Ascending aorta (tissue), 2 donors: Measurements from ENCODE around the gene MKLN1. TPM values are rescaled to one million over a fixed set of nuclear protein-coding genes. Genes with fewer than 3 reads are reported as not detected.
"Not testable (repeated sequence)": the region's sequence is repeated elsewhere in the genome, so short reads cannot be mapped to it uniquely, and the experiment has no call there.

ENCODE experiments used
- DNase-seq, 2 donors: peaks; one replicate each; pipeline ENCODE4 v3.0.0-alpha.2; 2019; ENCODE audit warnings: low spot score in 2 of 2
- H3K27ac ChIP-seq, 2 donors: fragments of 200-600 bp; sonication (generic); one replicate each; pipeline ENCODE4 v1.5.1; 2016 to 2017; ENCODE audit warnings: mild to moderate bottlenecking in 1 of 2
- H3K27me3 ChIP-seq: fragments of 200-600 bp; sonication (generic); one replicate; pipeline ENCODE4 v1.5.1; 2017
- H3K36me3 ChIP-seq, 2 donors: fragments of 200-600 bp; sonication (generic); one replicate each; pipeline ENCODE4 v1.5.1; 2016
- H3K4me1 ChIP-seq, 2 donors: fragments of 200-600 bp; sonication (generic); one replicate each; pipeline ENCODE4 v1.5.1; 2016 to 2017; ENCODE audit warnings: mild to moderate bottlenecking in 1 of 2
- H3K4me3 ChIP-seq, 2 donors: fragments of 200-600 bp; sonication (generic); one replicate each; pipeline ENCODE4 v1.5.1; 2016 to 2017; ENCODE audit warnings: mild to moderate bottlenecking in 1 of 2
- H3K9me3 ChIP-seq, 2 donors: fragments of 200-600 bp; sonication (generic); one replicate each; pipeline ENCODE4 v1.5.1; 2016
- intact Hi-C: fragments of 100-400 bp; cut with DNase I; formaldehyde crosslinking; loops from one replicate; pipeline ENCODE4 v1.15.1; 2023
- total RNA-seq: library from RNA; depleted of rRNA; stranded (reverse); fragments of >200 nt; gene quantifications from one replicate; pipeline ENCODE4 v1.1.0, GENCODE V29; 2016
- TF ChIP-seq, protein P1 (sequence below), 3 experiments: fragments of 200-600 bp in 2 of 3; fragments of 450-650 bp in 1 of 3; sonication (generic) in 2 of 3; IDR thresholded peaks; one replicate each; pipeline ENCODE4 v1.5.1; 2016 to 2019; ENCODE audit warnings: antibody characterized with exemption in 3 of 3, mild to moderate bottlenecking in 1 of 3, moderate library complexity in 1 of 3

The MKLN1 gene
- total RNA-seq, 1 donor from 2014 or later, result 18.0 TPM

DNA sequence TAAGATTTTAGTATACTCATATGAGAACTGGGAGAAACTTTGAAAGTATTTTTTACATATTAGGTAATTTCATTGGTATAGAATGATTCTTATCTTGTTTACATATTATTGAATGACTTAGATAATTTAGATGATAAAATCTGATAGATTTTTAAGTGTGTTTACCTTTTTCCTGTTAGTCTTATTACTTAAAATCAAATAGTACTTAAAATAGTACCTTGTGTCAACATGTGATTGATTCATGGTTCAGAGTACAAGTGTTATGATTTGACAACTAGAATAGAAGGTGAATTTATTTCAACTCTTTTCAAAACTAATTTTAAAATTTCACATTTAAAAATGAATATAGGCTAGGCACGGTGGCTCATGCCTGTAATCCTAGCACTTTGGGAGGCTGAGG, 4.1 kb downstream of the MKLN1 start:
- Histone ChIP-seq H3K27me3 (no peaks in the 10 kb centered on the region), H3K4me1 (peaks cover 0 to 10% of the 10 kb centered on the region in 2 donors), H3K27ac (no peak overlapping the region), H3K9me3 (peaks cover 0 to 9% of the 10 kb centered on the region in 2 donors), H3K36me3 (peaks cover 0 to 8% of the 10 kb centered on the region in 2 donors), H3K4me3 (no peak overlapping the region)
- intact Hi-C loops, result no loop called here
- no peak for DNase-seq
- TF ChIP-seq, protein P1, sequence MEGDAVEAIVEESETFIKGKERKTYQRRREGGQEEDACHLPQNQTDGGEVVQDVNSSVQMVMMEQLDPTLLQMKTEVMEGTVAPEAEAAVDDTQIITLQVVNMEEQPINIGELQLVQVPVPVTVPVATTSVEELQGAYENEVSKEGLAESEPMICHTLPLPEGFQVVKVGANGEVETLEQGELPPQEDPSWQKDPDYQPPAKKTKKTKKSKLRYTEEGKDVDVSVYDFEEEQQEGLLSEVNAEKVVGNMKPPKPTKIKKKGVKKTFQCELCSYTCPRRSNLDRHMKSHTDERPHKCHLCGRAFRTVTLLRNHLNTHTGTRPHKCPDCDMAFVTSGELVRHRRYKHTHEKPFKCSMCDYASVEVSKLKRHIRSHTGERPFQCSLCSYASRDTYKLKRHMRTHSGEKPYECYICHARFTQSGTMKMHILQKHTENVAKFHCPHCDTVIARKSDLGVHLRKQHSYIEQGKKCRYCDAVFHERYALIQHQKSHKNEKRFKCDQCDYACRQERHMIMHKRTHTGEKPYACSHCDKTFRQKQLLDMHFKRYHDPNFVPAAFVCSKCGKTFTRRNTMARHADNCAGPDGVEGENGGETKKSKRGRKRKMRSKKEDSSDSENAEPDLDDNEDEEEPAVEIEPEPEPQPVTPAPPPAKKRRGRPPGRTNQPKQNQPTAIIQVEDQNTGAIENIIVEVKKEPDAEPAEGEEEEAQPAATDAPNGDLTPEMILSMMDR (IDR thresholded peaks at IDR 0.05), result no peak

DNA sequence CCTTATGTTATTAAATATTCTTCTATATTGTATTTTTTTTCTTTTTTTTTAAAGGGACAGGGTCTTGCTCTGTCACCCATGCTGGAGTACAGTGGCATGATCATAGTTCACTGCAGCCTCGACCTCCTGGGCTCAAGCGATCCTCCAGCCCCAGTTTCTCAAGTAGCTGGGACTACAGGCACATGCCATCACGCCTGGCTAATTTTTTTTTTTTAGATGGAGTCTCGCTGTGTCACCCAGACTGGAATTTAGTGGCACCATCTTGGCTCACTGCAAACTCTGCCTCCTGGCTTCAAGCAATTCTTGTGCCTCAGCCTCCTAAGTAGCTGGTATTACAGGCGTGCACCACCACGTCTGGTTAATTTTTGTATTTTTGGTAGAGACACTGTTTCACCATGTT, 5.1 kb downstream of the MKLN1 start:
- H3K27ac ChIP-seq, H3K27me3 ChIP-seq, H3K36me3 ChIP-seq, DNase-seq, intact Hi-C loops, H3K4me1 ChIP-seq, H3K4me3 ChIP-seq: not testable (repeated sequence)
- H3K9me3 ChIP-seq, result peaks cover 3 to 15% of the 10 kb centered on the region in 2 donors

DNA sequence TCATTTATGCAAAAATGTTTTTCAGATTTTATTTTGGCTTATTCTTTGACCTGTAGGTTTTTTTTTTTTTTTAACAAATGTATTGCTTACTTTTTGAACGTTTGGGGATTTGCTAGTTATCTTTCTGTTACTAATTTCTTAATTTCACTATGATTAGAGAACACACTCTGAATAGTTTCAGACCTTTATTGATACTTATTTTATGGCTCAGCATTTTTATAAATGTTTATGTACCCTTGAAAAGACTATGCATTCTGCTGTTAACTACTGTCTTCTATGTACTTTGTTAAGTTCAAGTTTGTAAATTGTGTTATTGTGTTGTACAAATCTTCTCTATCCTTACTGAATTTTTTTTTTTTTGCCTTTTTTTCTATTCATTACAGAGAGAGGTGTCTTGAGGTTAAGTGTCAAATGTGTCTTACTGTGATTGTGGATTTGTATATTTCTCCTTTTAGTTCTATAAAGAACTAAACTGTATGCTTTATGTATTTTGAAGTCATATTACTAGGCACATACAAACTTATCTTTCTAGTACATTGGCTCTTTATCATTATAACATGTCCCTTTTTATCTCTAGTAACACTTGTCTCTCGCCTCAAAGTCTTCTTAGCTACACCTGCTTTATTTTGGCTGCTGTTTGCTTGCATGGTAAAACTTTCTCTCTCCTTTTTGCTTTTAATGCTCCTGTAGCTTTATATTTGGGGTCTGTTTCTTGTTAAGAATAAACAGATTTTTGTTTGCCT, 8.1 kb downstream of the MKLN1 start:
- Histone ChIP-seq H3K4me3 (no peak overlapping the region), H3K9me3 (peaks cover 3 to 15% of the 10 kb centered on the region in 2 donors), H3K36me3 (peaks cover 0 to 8% of the 10 kb centered on the region in 2 donors), H3K27me3 (no peaks in the 10 kb centered on the region), H3K4me1 (peaks cover 0 to 6% of the 10 kb centered on the region in 2 donors), H3K27ac (no peak overlapping the region)
- TF ChIP-seq, protein P1 (IDR thresholded peaks at IDR 0.05), result no peak
- intact Hi-C loops, result no loop called here
- DNase-seq, result no peak

DNA sequence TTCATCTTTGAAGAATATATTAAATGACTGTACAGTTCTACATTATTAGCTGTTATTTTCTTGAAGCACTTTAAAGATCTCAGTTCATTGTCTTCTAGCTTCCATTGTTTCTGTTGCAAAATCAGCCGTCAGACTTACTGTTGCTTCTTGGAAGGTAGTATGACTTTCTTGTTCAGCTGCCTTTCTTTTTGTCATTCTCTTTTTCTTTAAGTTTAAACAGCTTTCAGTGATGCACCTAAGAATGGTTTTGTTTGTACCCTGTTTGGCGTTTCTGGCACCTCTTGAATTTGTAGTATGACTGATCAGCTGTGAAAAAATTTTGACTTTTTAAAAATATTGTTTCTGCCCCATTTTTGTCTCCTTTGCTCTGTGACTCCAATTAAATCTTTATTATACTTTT, 9.3 kb downstream of the MKLN1 start:
- Histone ChIP-seq H3K4me1 (peaks cover 0 to 5% of the 10 kb centered on the region in 2 donors), H3K9me3 (peaks cover 3 to 15% of the 10 kb centered on the region in 2 donors), H3K4me3 (no peak overlapping the region), H3K36me3 (peaks cover 0 to 8% of the 10 kb centered on the region in 2 donors), H3K27ac (no peak overlapping the region), H3K27me3 (no peaks in the 10 kb centered on the region)
- DNase-seq, result no peak
- intact Hi-C loops, result no loop called here
- TF ChIP-seq, protein P1 (IDR thresholded peaks at IDR 0.05), result no peak

DNA sequence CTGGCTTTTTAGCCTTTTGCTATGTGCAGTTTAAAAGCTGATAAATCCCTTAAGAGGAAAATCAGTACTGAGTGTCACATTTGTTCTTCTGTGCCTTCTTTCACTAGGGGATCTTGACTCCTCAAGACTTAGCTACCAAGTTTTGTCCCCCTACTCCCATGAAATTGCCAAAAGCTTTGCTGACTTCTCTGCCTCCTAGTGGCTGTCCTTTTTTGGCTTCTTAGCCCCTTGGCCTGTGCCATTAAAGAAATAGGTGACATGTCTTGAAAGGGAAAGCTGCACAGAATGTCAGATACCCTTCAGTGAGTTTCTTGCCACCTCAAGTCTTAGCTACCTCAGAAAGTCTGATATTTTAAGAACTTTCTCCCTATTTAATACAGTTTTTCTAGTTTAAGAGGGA, 10.5 kb downstream of the MKLN1 start:
- H3K9me3 ChIP-seq, result peaks cover 3 to 15% of the 10 kb centered on the region in 2 donors
- no peak overlapping the region for H3K27ac ChIP-seq
- H3K36me3 ChIP-seq, result peaks cover 0 to 3% of the 10 kb centered on the region in 2 donors
- no peak overlapping the region for H3K4me3 ChIP-seq
- no peaks in the 10 kb centered on the region for H3K27me3 ChIP-seq
- DNase-seq, result no peak
- intact Hi-C loops, result no loop called here
- TF ChIP-seq, protein P1 (IDR thresholded peaks at IDR 0.05), result no peak
- H3K4me1 ChIP-seq, result peaks cover 0 to 5% of the 10 kb centered on the region in 2 donors

DNA sequence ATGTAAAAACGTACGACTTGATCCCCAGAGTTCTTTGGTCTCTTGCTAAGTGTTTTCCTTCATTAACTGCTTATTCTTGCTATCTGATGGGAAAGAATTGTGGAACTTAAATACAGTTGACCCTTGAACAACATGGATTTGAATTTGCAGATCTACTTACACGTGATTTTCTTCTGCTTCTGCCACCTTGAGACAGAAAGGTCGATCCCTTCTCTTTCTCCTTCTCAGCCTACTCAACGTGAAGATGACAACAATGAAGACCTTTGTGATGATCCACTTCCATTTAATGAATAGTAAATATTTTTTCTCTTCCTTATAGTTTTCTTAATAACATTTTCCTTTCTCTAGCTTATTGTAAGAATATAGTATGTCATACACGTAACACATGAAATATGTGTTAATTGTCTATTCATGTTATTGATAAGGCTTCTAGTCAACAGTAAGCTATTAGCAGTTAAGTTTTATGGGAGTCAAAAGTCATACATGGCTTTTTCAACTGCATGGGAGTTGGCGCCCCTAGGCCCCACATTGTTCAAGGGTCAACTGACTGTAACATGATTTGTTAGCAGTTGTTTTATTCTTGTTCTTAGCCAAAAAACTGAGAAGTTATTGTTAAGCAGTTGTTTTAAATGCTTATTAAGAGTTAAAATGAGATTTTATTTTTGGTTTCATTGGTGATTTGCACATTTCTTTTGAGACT, 11.2 kb downstream of the MKLN1 start:
- no peak for DNase-seq
- no peak overlapping the region for H3K27ac ChIP-seq
- no peaks in the 10 kb centered on the region for H3K27me3 ChIP-seq
- no peak overlapping the region for H3K4me3 ChIP-seq
- H3K36me3 ChIP-seq, result peaks cover 0 to 3% of the 10 kb centered on the region in 2 donors
- H3K9me3 ChIP-seq, result peaks cover 3 to 15% of the 10 kb centered on the region in 2 donors
- intact Hi-C loops, result no loop called here
- peaks cover 0 to 5% of the 10 kb centered on the region in 2 donors for H3K4me1 ChIP-seq
- TF ChIP-seq, protein P1 (IDR thresholded peaks at IDR 0.05), result no peak
